Measurements from ENCODE around the gene MAST4.

- TF ChIP-seq, protein P1, sequence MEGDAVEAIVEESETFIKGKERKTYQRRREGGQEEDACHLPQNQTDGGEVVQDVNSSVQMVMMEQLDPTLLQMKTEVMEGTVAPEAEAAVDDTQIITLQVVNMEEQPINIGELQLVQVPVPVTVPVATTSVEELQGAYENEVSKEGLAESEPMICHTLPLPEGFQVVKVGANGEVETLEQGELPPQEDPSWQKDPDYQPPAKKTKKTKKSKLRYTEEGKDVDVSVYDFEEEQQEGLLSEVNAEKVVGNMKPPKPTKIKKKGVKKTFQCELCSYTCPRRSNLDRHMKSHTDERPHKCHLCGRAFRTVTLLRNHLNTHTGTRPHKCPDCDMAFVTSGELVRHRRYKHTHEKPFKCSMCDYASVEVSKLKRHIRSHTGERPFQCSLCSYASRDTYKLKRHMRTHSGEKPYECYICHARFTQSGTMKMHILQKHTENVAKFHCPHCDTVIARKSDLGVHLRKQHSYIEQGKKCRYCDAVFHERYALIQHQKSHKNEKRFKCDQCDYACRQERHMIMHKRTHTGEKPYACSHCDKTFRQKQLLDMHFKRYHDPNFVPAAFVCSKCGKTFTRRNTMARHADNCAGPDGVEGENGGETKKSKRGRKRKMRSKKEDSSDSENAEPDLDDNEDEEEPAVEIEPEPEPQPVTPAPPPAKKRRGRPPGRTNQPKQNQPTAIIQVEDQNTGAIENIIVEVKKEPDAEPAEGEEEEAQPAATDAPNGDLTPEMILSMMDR (IDR thresholded peaks at IDR 0.05), result no peak
- TF ChIP-seq POLR2A (IDR thresholded peaks at IDR 0.05) (no peak), EP300 (IDR thresholded peaks at IDR 0.05) (no peak)
Measured at GRCh38 chr5:66991746-66992145, 395.6 kb downstream of the MAST4 start.

All from tibial nerve (tissue), 4 donors.